Prostate gland (tissue), 2 donors: ENCODE measurements around the gene EPN1.

Source experiments
- POLR2A ChIP-seq: fragments of 450-650 bp; IDR thresholded peaks from one replicate; pipeline ENCODE4 v1.6.1; 2016; ENCODE audit warnings: antibody characterized with exemption, mild to moderate bottlenecking
- TF ChIP-seq, protein P1 (sequence below), 4 experiments: fragments of 200-600 bp in 2 of 4; fragments of 450-650 bp in 2 of 4; sonication (generic) in 2 of 4; IDR thresholded peaks; 1 replicate in 3 of 4; 2 replicates in 1 of 4; pipeline ENCODE4 v1.5.1; 2016 to 2019; ENCODE audit warnings: antibody characterized with exemption in 4 of 4, mild to moderate bottlenecking in 2 of 4, moderate library complexity in 2 of 4

DNA sequence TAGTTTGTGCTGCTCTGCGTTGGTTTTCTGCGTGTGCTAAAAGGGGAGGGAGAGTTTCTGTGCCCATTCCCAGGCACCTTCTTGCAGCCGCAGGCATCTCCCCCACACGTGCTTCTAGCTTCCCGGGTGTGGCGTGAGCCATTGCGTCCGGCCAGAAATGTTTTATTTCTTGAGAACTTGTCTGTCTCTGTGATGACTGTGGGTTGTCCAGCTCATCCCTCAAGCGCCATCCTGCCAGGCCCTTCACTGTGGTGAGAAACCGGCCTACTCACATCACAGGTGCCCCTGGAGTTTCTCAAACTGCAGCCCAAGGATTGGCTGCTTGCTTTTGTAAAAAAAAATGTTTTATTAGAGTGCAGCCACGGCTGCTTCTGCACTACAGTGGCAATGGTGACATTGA, 24.2 kb downstream of the EPN1 start:
- TF ChIP-seq POLR2A, result no peak
- TF ChIP-seq, protein P1, sequence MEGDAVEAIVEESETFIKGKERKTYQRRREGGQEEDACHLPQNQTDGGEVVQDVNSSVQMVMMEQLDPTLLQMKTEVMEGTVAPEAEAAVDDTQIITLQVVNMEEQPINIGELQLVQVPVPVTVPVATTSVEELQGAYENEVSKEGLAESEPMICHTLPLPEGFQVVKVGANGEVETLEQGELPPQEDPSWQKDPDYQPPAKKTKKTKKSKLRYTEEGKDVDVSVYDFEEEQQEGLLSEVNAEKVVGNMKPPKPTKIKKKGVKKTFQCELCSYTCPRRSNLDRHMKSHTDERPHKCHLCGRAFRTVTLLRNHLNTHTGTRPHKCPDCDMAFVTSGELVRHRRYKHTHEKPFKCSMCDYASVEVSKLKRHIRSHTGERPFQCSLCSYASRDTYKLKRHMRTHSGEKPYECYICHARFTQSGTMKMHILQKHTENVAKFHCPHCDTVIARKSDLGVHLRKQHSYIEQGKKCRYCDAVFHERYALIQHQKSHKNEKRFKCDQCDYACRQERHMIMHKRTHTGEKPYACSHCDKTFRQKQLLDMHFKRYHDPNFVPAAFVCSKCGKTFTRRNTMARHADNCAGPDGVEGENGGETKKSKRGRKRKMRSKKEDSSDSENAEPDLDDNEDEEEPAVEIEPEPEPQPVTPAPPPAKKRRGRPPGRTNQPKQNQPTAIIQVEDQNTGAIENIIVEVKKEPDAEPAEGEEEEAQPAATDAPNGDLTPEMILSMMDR (IDR thresholded peaks at IDR 0.05), result no peak
